Adrenal gland (tissue), 5 donors: ENCODE data around the gene EXD3.

ENCODE experiments used
- POLR2A ChIP-seq, 2 donors: fragments of 450-650 bp; IDR thresholded peaks; one replicate each; pipeline ENCODE4 v1.6.1; 2017; ENCODE audit warnings: antibody characterized with exemption in 2 of 2, mild to moderate bottlenecking in 2 of 2, moderate library complexity in 1 of 2
- TF ChIP-seq, protein P1 (sequence below), 6 experiments: fragments of 450-650 bp in 4 of 6; fragments of 200-600 bp in 2 of 6; sonication (generic) in 1 of 6; IDR thresholded peaks; 1 replicate in 5 of 6; 2 replicates in 1 of 6; pipeline versions ENCODE4 v1.5.1 to v1.8.0; 2016 to 2021; ENCODE audit warnings: antibody characterized with exemption in 6 of 6, mild to moderate bottlenecking in 2 of 6, moderate library complexity in 1 of 6
- donor health status: DM: no; HTN: no; CAD: no.

DNA sequence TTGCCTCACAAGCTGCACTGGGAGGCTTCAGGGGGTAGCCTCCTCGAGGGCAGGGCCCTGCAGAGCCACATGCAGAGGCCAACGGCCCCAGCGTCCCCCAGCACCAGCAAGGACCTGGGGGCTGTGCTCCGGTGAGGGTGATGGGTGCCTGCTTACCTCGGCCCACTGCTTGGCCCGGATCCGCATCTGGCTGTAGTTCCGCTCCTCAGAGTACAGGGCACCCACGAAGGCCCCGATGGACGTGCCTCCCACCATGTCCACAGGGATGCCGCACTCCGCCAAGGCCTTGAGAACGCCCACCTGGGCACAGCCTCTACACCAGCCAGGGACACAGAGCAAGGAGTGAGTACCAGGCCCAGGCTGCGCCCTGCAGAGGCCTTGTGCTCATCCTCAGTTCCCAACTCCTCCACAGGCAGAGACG lies 44.2 kb upstream of the EXD3 start:
- TF ChIP-seq, protein P1, sequence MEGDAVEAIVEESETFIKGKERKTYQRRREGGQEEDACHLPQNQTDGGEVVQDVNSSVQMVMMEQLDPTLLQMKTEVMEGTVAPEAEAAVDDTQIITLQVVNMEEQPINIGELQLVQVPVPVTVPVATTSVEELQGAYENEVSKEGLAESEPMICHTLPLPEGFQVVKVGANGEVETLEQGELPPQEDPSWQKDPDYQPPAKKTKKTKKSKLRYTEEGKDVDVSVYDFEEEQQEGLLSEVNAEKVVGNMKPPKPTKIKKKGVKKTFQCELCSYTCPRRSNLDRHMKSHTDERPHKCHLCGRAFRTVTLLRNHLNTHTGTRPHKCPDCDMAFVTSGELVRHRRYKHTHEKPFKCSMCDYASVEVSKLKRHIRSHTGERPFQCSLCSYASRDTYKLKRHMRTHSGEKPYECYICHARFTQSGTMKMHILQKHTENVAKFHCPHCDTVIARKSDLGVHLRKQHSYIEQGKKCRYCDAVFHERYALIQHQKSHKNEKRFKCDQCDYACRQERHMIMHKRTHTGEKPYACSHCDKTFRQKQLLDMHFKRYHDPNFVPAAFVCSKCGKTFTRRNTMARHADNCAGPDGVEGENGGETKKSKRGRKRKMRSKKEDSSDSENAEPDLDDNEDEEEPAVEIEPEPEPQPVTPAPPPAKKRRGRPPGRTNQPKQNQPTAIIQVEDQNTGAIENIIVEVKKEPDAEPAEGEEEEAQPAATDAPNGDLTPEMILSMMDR (IDR thresholded peaks at IDR 0.05) = no peak
- no peak for TF ChIP-seq POLR2A (IDR thresholded peaks at IDR 0.05)
